Prostate gland (tissue), 2 donors: ENCODE measurements around the gene SLC38A11.

Experiments used
- POLR2A ChIP-seq: fragments of 450-650 bp; IDR thresholded peaks from one replicate; pipeline ENCODE4 v1.6.1; 2016; ENCODE audit warnings: antibody characterized with exemption, mild to moderate bottlenecking
- POLR2AphosphoS5 ChIP-seq: sonication (generic); formaldehyde crosslinking; IDR thresholded peaks from one replicate; pipeline ENCODE4 v1.6.1; 2017; ENCODE audit warnings: antibody characterized with exemption
- TF ChIP-seq, protein P1 (sequence below), 4 experiments: fragments of 200-600 bp in 2 of 4; fragments of 450-650 bp in 2 of 4; sonication (generic) in 2 of 4; IDR thresholded peaks; 1 replicate in 3 of 4; 2 replicates in 1 of 4; pipeline ENCODE4 v1.5.1; 2016 to 2019; ENCODE audit warnings: antibody characterized with exemption in 4 of 4, mild to moderate bottlenecking in 2 of 4, moderate library complexity in 2 of 4

DNA sequence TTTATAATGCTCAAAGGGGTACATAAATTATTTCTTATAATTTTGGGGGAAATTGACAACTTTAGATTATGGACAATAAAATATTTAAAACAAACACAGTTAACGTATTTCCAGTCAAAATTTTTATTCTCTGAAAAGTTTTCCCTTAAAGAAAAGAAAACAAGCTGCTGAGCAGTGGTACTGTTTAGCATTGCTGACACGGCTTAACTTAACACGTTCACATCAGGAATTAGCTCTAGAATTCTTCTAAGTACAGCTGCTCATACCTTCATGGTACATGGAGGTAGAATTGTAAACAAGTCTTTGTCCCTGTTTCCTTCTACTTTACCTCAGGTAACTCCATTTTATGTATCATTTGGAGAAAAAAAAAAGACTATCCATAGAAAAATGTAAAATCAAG, 2.0 kb downstream of the SLC38A11 start:
- TF ChIP-seq, protein P1, sequence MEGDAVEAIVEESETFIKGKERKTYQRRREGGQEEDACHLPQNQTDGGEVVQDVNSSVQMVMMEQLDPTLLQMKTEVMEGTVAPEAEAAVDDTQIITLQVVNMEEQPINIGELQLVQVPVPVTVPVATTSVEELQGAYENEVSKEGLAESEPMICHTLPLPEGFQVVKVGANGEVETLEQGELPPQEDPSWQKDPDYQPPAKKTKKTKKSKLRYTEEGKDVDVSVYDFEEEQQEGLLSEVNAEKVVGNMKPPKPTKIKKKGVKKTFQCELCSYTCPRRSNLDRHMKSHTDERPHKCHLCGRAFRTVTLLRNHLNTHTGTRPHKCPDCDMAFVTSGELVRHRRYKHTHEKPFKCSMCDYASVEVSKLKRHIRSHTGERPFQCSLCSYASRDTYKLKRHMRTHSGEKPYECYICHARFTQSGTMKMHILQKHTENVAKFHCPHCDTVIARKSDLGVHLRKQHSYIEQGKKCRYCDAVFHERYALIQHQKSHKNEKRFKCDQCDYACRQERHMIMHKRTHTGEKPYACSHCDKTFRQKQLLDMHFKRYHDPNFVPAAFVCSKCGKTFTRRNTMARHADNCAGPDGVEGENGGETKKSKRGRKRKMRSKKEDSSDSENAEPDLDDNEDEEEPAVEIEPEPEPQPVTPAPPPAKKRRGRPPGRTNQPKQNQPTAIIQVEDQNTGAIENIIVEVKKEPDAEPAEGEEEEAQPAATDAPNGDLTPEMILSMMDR (IDR thresholded peaks at IDR 0.05) = no peak
- no peak for TF ChIP-seq POLR2A
- TF ChIP-seq POLR2AphosphoS5 = no peak
